Hepatocyte (in vitro differentiated cells): ENCODE measurements around the gene USP24.

ENCODE experiments used
- CTCF ChIP-seq: fragments of 200-600 bp; sonication (generic); IDR thresholded peaks from 2 replicates; pipeline ENCODE4 v1.5.1; 2016; ENCODE audit warnings: antibody characterized with exemption, mild to moderate bottlenecking; ENCODE audit not compliant: poor library complexity
- EZH2 ChIP-seq: fragments of 200-600 bp; sonication (generic); IDR thresholded peaks from 2 replicates; pipeline ENCODE4 v1.6.1; 2016; ENCODE audit warnings: antibody characterized with exemption, mild to moderate bottlenecking, borderline replicate concordance

GRCh38 chr1:55153031-55153430, 62.1 kb downstream of the USP24 start:
- TF ChIP-seq CTCF (no peak), EZH2 (no peak)
